ENCODE results near the gene HSD17B10.
A peak's percentile ranks its signal among the peaks of the same experiment; 100 is the strongest.
"Not testable (repeated sequence)": the region's sequence is repeated elsewhere in the genome, so short reads cannot be mapped to it uniquely, and the experiment has no call there.

The HSD17B10 gene

DNA sequence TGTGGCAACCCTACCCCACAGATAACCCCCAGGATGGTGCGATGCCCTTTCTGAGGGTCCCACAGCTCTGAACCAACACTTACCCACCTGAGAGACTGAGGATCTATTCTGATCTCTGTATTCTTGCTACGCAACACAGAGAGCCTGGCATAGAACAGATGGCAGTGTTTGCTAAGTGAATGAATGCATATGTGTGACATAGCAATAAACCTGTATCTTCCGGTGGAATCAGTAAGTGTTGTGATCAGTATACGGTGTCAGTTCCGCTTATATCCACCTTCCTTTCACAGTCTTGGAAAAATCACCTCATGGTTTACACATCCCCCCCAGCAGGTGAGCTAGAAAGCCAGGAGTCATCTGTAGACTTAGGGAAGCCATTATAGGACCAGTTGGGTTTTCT lies 5.9 kb upstream of the HSD17B10 start:
- DNase-seq: no peak
- intact Hi-C loops (cut with DNase I): no loop called here

- no peak for DNase-seq
- intact Hi-C loops (cut with DNase I): loop anchor here (10.0 kb wide), 1 partner anchor 214 kb away; the partner anchor contains the start of gene KDM5C
Measured at GRCh38 chrX:53438832-53439230, 4.7 kb upstream of the HSD17B10 start.

- intact Hi-C loops (cut with DNase I): loop anchor here (10.0 kb wide), 1 partner anchor 214 kb away; the partner anchor contains the start of gene KDM5C
- peak in 2 of 42 donors; percentile 8 to 37 for DNase-seq
Measured at GRCh38 chrX:53438174-53438831, 4.1 kb upstream of the HSD17B10 start.

- no peak for DNase-seq
- intact Hi-C loops (cut with DNase I): loop anchor here (10.0 kb wide), 1 partner anchor 212 kb away; the partner anchor contains the start of gene KDM5C
Measured at GRCh38 chrX:53437206-53437605, 3.0 kb upstream of the HSD17B10 start.

- intact Hi-C loops (cut with DNase I): loop anchor here (10.0 kb wide), 1 partner anchor 211 kb away; the partner anchor contains the start of gene KDM5C
- peak in 37 of 42 donors; percentile 12 to 72 (median 42) for DNase-seq
Measured at GRCh38 chrX:53435997-53436396, 1.8 kb upstream of the HSD17B10 start.

DNA sequence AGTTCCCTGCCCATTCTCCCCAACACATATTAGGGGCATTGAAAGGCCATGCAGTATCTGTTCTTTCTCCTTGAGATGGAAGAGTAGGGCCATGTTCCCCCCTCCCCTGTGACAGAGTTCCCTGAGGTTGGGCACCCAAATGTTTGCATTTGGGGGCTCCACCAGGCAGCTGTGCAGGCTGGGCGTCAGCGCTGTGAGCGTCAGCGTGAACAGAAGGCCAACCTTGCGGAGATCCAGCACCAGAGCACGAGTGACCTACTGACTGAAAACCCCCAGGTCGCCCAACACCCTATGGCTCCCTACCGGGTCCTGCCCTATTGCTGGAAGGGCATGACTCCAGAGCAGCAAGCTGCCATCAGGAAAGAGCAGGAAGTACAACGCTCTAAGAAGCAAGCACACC lies 3.9 kb downstream of the HSD17B10 start:
- no peak for DNase-seq
- intact Hi-C loops (cut with DNase I): loop anchor here (5.0 to 10.0 kb wide), 2 partner anchors 113 to 205 kb away; partner anchors contain the start of gene KDM5C

DNA sequence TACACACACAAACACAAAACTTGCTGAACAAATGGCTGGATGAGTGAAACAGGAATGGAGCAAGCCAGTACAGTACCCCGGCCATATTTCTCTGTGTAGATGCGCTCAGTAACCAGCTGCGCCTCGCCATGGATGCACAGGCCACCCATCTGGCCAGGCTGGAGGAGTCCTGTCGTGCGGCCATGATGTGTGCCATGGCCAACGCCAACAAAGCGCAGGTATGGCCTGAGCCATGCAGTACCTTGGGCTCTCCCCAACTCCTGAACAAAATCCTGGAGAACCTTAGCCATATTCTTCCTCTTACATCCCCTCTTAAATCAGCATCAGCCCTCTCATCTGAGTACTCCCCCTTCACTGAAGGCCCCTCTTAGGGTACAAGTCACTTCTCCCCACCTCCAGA lies 4.4 kb downstream of the HSD17B10 start:
- DNase-seq: no peak
- intact Hi-C loops (cut with DNase I): loop anchor here (5.0 to 10.0 kb wide), 2 partner anchors 112 to 205 kb away; partner anchors contain the start of gene KDM5C

DNA sequence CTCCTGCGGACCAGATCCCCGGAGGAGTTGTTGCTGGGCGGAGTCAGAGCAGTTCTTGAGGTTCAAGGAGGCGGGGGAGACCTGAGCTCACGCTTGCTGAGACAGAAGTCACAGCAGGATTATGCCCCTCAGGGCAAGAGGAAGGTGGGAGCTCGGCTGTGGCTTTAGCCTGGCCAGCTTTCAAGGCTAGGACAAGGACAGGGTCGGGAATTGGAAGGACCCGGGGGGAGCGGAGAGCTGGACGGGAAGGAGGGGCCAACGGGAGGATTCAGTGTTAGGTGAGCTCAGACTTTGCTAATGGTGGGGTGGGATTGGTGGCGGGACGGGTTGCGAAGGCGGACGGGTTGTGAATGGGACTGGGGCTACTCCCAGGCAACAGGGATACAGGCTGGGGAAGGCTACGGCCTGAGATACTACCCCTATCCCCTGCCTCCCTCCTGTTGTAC lies 11.3 kb downstream of the HSD17B10 start, which contains the start of gene RIBC1:
RIBC1 (plus strand) TSS at position 13 of the 446 bp plus-strand sequence. CDS start 3,404 bp downstream, outside the sequence.
- DNase-seq: peak in 4 of 42 donors; percentile 6 to 17 (median 10)

GRCh38 chrX:53422086-53422860 lies 11.9 kb downstream of the HSD17B10 start, which contains the start of gene SMC1A:
SMC1A (minus strand) TSS chrX:53422654; CDS start chrX:53422600, 54 bp downstream.
- intact Hi-C loops (cut with DNase I): no loop called here

More for the DNA sequence above, 11.3 kb downstream of the HSD17B10 start, which contains the start of gene RIBC1:
- intact Hi-C loops (cut with DNase I): no loop called here

DNA sequence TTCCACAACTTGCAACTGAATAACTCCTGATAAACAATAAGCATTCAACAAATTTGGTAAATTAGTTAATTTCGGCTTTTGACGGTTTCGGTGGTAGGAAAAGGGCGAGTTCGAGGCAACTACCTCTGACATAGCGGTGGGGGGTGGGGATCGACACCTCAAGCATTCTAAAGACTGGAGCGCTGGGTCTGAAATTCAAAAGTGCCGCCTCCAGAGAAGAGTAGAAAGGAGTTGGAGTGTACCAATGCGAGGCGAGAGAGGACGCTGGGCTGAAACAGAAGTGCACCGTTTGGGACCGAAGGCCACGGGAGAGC lies 12.4 kb downstream of the HSD17B10 start:
- no peak for DNase-seq
- intact Hi-C loops (cut with DNase I): no loop called here

More at GRCh38 chrX:53422086-53422860, 11.9 kb downstream of the HSD17B10 start, which contains the start of gene SMC1A:
- peak; percentile 89 to 99 (median 98) for DNase-seq

- intact Hi-C loops (cut with DNase I): no loop called here
- DNase-seq: no peak
Measured at GRCh38 chrX:53421125-53421524, 13.0 kb downstream of the HSD17B10 start.

DNA sequence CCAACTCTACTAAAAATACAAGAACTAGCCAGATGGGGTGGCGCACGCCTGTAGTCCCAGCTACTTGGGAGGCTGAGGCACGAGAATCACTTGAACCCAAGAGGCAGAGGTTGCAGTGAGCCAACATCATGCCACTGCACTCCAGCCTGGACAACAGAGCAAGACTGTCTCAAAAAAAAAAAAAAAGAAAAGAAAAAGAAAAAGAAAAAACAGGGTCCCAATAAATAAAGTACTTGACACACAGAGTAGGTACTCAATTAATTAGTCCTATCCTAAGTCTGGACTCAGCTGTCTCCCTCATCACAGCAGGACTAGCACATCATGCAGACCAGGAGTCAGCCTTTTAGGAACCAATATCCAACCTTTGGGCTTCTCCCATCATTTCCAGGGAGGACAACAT lies 13.8 kb downstream of the HSD17B10 start:
- DNase-seq; intact Hi-C loops (cut with DNase I): not testable (repeated sequence)

DNA sequence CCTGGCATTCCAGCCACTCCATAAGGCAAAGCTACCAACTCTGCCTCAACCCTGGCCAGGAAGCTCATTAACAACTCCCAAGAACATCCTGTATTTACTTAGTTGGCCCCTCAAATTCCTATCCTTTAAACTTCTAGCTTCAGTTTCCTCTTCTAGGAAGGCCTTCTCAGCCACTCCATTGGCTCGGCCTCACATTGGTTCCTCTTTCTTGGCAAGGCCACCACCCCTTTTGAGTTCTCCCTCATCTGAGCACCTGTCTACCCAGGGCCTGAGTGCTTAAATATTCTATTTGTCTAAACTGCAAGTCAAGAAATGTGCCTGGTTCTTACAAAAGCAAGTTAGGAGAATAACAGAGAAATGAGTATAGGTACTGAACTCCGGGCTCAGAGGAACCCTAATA lies 21.7 kb downstream of the HSD17B10 start:
- intact Hi-C loops (cut with DNase I): no loop called here
- no peak for DNase-seq

DNA sequence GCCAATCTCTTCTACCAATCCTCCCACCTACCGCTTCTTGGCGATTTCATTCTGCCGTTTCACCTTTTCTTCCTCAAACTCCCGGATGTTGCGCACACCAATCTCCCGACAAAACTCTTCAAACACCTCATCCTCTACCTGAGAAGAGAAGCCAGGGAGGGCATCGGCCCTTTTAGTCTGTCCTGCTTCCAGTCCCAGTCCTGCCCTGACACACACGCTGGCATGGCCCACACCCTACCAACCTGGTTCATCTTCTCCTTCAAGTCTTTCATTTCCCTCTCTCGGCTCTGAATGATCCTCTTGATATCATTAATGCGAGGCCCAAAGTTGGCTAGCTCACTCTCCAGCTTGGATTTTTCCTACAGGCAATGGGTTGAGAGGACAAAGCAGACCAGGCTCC lies 30.6 kb downstream of the HSD17B10 start:
- no peak for DNase-seq
- intact Hi-C loops (cut with DNase I): no loop called here

GRCh38 chrX:53398216-53398615 lies 36.0 kb downstream of the HSD17B10 start:
- intact Hi-C loops (cut with DNase I): no loop called here

DNA sequence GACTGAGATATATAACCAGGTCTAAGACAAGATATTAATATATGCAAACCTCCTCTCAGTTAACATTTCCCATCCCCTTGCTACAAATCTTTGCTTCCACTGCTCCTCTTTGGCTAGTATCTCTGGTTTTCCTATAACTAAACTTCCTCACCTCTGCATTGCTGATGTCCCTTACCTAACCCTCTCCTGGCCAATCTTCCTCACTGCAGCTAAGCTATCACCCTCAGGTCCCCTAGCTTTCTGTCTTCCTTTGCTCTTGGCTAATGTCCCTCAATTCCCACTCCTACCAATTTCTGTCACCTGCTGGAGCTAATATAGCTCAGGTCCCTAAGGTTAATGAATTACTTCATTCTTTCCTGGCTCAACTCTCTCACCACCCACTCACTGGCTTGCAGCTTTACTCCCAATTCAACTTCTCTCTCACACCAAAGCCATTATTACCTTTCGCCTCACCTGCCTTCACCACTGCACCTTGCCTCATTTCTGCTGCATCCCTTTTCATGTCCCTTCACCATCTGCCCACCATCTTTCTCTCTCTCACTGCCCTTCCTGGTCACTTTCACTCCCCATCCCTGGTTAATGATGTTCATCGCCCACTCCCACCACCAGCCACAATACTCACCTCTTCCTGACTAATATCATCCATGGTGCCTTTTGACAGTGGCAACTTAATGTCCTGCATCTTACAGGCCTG lies 38.4 kb downstream of the HSD17B10 start:
- intact Hi-C loops (cut with DNase I): no loop called here

More at GRCh38 chrX:53398216-53398615, 36.0 kb downstream of the HSD17B10 start:
- DNase-seq: no peak

DNA sequence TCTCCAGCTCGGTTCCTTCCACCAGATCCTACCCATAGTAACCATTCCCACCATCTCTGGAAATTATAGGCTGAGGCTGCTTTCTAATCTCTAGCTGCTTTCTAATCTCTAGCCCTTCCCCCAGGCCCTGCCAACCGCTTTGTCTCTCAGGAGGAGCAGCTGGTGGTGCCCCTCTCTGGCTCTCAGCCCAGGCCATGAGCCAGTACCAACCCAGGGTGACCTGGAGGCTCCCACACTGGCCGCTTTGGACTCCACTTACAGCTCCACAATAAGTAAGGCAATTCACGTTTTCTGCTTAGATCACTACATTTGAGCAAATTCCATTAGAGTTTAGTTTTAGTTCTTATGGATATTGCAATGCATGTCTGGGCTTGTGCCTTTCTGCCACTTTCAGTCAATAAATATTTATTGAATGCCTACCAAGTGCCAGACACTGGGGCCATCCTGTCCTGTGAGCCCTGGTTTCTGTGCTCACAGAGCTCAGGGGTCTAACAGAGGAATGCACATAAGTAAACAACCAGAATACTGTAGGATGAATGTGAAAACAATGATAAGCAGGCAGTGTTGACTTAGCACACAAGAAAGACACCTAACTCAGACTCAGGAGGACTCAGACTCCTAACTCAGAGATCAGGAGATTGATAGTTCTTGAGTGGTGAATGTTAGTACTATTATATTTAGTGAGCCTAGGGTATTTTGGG lies 50.6 kb downstream of the HSD17B10 start:
- intact Hi-C loops (cut with DNase I): no loop called here
- peak in 4 of 42 donors; percentile 1 to 38 (median 10) for DNase-seq

More for the DNA sequence above, 38.4 kb downstream of the HSD17B10 start:
- no peak for DNase-seq

Measured in head of caudate nucleus (tissue), 42 donors.